Endothelial cell of umbilical vein (primary cell): ENCODE measurements around the gene ZBTB17. TPM values are rescaled to one million over a fixed set of nuclear protein-coding genes. Genes with fewer than 3 reads are reported as not detected.
A peak's percentile ranks its signal among the peaks of the same experiment; 100 is the strongest.

Experiments used
- BruUV-seq: library from RNA; stranded (reverse); fragments of 400-500 nt; replicated peaks from 2 replicates; lab custom pipeline; 2021; lab: Mats Ljungman, UMichigan
- CTCF ChIA-PET: fragments of 300-600, 350-600 bp; sonication (Branson Sonifier 250); formaldehyde crosslinking; loops from one replicate; lab custom pipeline; 2021; ENCODE audit warnings: antibody characterized with exemption, inconsistent platforms; lab: Charles Lee
- POLR2A ChIA-PET: fragments of 300-600, 350-600 bp; sonication (Branson Sonifier 250); formaldehyde crosslinking; loops from one replicate; lab custom pipeline; 2021; ENCODE audit warnings: antibody characterized with exemption, inconsistent platforms; lab: Charles Lee
- DNase-seq: peaks from one replicate; pipeline ENCODE4 v3.0.0-alpha.2; 2011; ENCODE audit warnings: low read depth, low spot score
- FAIRE-seq: peaks from 2 replicates; lab custom pipeline; 2011; peaks lifted over from hg19 to GRCh38; lab: Jason Lieb, UNC
- H2AFZ ChIP-seq: 2 replicates; pipeline ENCODE4 v1.6.0; 2012; ENCODE audit warnings: low read depth, low read length, control low read depth, inconsistent platforms
- H3K27ac ChIP-seq: 2 replicates; pipeline ENCODE4 v1.5.1; 2011; ENCODE audit warnings: low read depth, mild to moderate bottlenecking, control low read depth, low read length, moderate library complexity; ENCODE audit not compliant: insufficient read depth
- H3K27me3 ChIP-seq, 2 experiments: 2 replicates each; pipeline versions ENCODE4 v1.6.0 to v1.6.1; 2011; ENCODE audit warnings: low read length in 2 of 2, mixed read lengths in 1 of 2; ENCODE audit not compliant: control insufficient read depth in 2 of 2, insufficient read depth in 2 of 2
- H3K36me3 ChIP-seq, 2 experiments: 2 replicates in 1 of 2; 3 replicates in 1 of 2; pipeline ENCODE4 v1.5.1; 2011; ENCODE audit warnings: low read length in 2 of 2, mild to moderate bottlenecking in 1 of 2, moderate library complexity in 1 of 2; ENCODE audit not compliant: control insufficient read depth in 2 of 2, insufficient read depth in 2 of 2; ENCODE audit errors: extremely low read depth in 1 of 2
- H3K4me1 ChIP-seq: 3 replicates; pipeline ENCODE4 v1.5.1; 2011; ENCODE audit warnings: mild to moderate bottlenecking, low read length; ENCODE audit not compliant: control insufficient read depth, insufficient read depth; ENCODE audit errors: extremely low read depth
- H3K4me2 ChIP-seq: 2 replicates; pipeline ENCODE4 v1.6.1; 2011; ENCODE audit warnings: low read length, control low read depth, mixed read lengths; ENCODE audit not compliant: insufficient read depth
- H3K4me3 ChIP-seq, 3 experiments: fragments of 200-600 bp in 1 of 3; sonication (generic), shearing (Covaris generic) in 1 of 3; replicated peaks in 1 of 3; 2 replicates each; pipeline ENCODE4 v1.5.1; 2011 to 2016; ENCODE audit warnings: control low read depth in 3 of 3, low read length in 3 of 3, mild to moderate bottlenecking in 2 of 3, inconsistent platforms in 1 of 3, low read depth in 1 of 3, moderate library complexity in 1 of 3; ENCODE audit not compliant: insufficient read depth in 1 of 3
- H3K79me2 ChIP-seq: 2 replicates; pipeline ENCODE4 v1.6.0; 2012; ENCODE audit warnings: low read length, inconsistent platforms; ENCODE audit not compliant: control insufficient read depth, insufficient read depth
- H3K9ac ChIP-seq: replicated peaks from 2 replicates; pipeline ENCODE3; 2011; ENCODE audit warnings: low read length, control low read depth; ENCODE audit not compliant: insufficient read depth; ENCODE audit errors: extremely low read depth
- H3K9me1 ChIP-seq: replicated peaks from 3 replicates; pipeline ENCODE4 v1.6.0; 2011; ENCODE audit warnings: mild to moderate bottlenecking, low read length; ENCODE audit not compliant: control insufficient read depth, insufficient read depth; ENCODE audit errors: extremely low read depth
- H3K9me3 ChIP-seq: replicated peaks from 2 replicates; pipeline ENCODE4 v1.5.1; 2012; ENCODE audit warnings: low read length, inconsistent platforms; ENCODE audit not compliant: control insufficient read depth, insufficient read depth
- H4K20me1 ChIP-seq: replicated peaks from 2 replicates; pipeline ENCODE3; 2011; ENCODE audit warnings: mild to moderate bottlenecking, low read length; ENCODE audit not compliant: control insufficient read depth, insufficient read depth; ENCODE audit errors: extremely low read depth
- EZH2 ChIP-seq: IDR thresholded peaks from 2 replicates; pipeline ENCODE4 v1.6.1; 2012; ENCODE audit warnings: borderline replicate concordance, low read depth, mild to moderate bottlenecking, moderate library complexity, low read length, inconsistent platforms; ENCODE audit not compliant: severe bottlenecking
- FOS ChIP-seq: IDR thresholded peaks from 2 replicates; pipeline ENCODE4 v1.6.1; 2011; ENCODE audit warnings: mild to moderate bottlenecking, low read length, moderate library complexity, borderline replicate concordance; ENCODE audit not compliant: insufficient read depth
- GATA2 ChIP-seq: IDR thresholded peaks from 2 replicates; pipeline ENCODE4 v1.7.0; 2011; ENCODE audit warnings: low read depth, mild to moderate bottlenecking, moderate library complexity, mixed read lengths, low read length; ENCODE audit not compliant: insufficient read length, insufficient read depth
- JUN ChIP-seq: IDR thresholded peaks from 2 replicates; pipeline ENCODE4 v1.6.1; 2011; ENCODE audit warnings: borderline replicate concordance, low read depth; ENCODE audit not compliant: insufficient read length, insufficient read depth
- MYC ChIP-seq: IDR thresholded peaks from one replicate; pipeline ENCODE4 v1.6.1; 2011; ENCODE audit warnings: mild to moderate bottlenecking, low read depth, low read length
- POLR2A ChIP-seq: IDR thresholded peaks from 2 replicates; pipeline ENCODE4 v1.6.1; 2012; ENCODE audit warnings: low read depth, mild to moderate bottlenecking, control low read depth, low read length
- POLR2AphosphoS5 ChIP-seq: IDR thresholded peaks from 2 replicates; pipeline ENCODE4 v1.6.1; 2012; ENCODE audit warnings: low read depth, mild to moderate bottlenecking, control low read depth, low read length, moderate library complexity; ENCODE audit not compliant: insufficient read depth
- dilution Hi-C: fragments of 300-500 bp; cut with MboI; formaldehyde crosslinking; loops from one replicate; pipeline ENCODE4 v1.15.0; 2019; ENCODE audit warnings: low sequenced_read_pairs; ENCODE audit not compliant: extremely low pct_ligation_motif_present
- intact Hi-C: fragments of 100-400 bp; cut with micrococcal nuclease; formaldehyde crosslinking; loops from one replicate; pipeline ENCODE4 v1.10.0; 2022
- polyA plus RNA-seq, 4 experiments: library from polyadenylated mRNA; depleted of rRNA in 3 of 4; stranded (reverse) in 3 of 4; unstranded in 1 of 4; fragments of >200 nt; gene quantifications; 2 replicates each; pipeline versions ENCODE4 v1.2.1 to v1.2.3, GENCODE V29; 2011 to 2012; ENCODE audit warnings: missing spikeins in 1 of 4
- total RNA-seq: library from RNA; stranded (reverse); gene quantifications from 2 replicates; pipeline ENCODE4 v1.2.3, GENCODE V29; 2021
- TF ChIP-seq, protein P1 (sequence below): IDR thresholded peaks from 2 replicates; pipeline ENCODE4 v1.6.1; 2011; ENCODE audit not compliant: insufficient read depth, insufficient read length
- TF ChIP-seq, protein P2 (sequence below), 2 donors: IDR thresholded peaks; 1 replicate in 1 of 2; 2 replicates in 1 of 2; pipeline ENCODE4 v1.5.1; 2011; ENCODE audit warnings: low read length in 2 of 2, mild to moderate bottlenecking in 2 of 2, moderate library complexity in 2 of 2, control low read depth in 1 of 2, inconsistent platforms in 1 of 2, low read depth in 1 of 2; ENCODE audit not compliant: insufficient read depth in 1 of 2; ENCODE audit errors: extremely low read depth in 1 of 2

Gene ZBTB17
- total and polyA plus RNA-seq, 2 donors (not counting 3 experiments of a cell fraction or from before 2014, with no cell fraction given), result 43.9 to 72.7 TPM

DNA sequence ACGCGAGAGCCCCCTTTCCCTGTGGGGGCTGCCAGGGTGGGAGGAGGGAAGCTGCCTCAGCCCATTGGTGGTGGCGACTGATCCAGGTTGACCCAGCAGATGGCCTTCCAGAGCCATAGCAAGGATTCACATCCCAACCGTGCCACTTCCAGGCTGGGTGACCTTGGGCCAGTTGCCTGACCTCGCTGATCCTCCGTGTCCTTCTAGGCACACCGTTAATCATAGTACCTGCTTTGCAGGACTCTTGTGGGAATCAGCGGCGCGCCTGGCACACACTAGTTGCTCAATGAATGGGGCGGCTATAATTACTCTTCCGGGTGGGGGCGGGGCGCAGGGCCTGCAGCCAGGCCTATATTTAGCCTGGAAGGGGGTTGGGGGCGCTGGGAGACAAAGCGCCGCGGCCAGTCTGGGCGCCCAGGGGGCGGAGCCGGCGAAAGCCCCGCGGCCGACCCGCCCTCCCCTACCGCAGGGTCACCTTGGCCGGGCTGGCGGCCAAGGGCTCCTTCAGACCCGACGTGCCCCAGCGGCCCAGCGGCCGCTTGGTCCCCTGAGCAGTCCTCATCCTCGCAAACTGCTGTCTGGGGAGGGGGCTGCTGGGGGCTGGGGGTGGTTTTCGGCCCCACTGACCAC lies 36.8 kb upstream of the ZBTB17 start:
- Histone ChIP-seq H3K4me1 (peaks cover 4% of the 10 kb centered on the region), H3K9me1 (no peaks in the 10 kb centered on the region), H3K9ac (no peak overlapping the region), H2AFZ (peak overlapping the region; percentile 50), H3K4me3 (peak overlapping the region in 1 of 3 experiments; percentile 27), H3K36me3 (no peaks in the 10 kb centered on the region), H4K20me1 (no peaks in the 10 kb centered on the region), H3K27me3 (no peaks in the 10 kb centered on the region), H3K9me3 (no peaks in the 10 kb centered on the region), H3K79me2 (no peaks in the 10 kb centered on the region), H3K27ac (no peak overlapping the region), H3K4me2 (no peak overlapping the region)
- intact Hi-C loops, result no loop called here
- peak; percentile 46 for DNase-seq
- ChIA-PET CTCF (interaction anchor here (0.8 kb wide), 1 partner anchor 61 kb away, joined by 4 read pairs; the partner anchor contains the start of gene FAM131C), POLR2A (no interaction called here)
- TF ChIP-seq, protein P1, sequence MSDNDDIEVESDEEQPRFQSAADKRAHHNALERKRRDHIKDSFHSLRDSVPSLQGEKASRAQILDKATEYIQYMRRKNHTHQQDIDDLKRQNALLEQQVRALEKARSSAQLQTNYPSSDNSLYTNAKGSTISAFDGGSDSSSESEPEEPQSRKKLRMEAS, result no peak
- TF ChIP-seq GATA2, result no peak
- no peak for TF ChIP-seq JUN
- TF ChIP-seq POLR2AphosphoS5, result no peak
- no peak for TF ChIP-seq EZH2
- TF ChIP-seq MYC, result no peak
- no peak for TF ChIP-seq FOS
- TF ChIP-seq, protein P2, sequence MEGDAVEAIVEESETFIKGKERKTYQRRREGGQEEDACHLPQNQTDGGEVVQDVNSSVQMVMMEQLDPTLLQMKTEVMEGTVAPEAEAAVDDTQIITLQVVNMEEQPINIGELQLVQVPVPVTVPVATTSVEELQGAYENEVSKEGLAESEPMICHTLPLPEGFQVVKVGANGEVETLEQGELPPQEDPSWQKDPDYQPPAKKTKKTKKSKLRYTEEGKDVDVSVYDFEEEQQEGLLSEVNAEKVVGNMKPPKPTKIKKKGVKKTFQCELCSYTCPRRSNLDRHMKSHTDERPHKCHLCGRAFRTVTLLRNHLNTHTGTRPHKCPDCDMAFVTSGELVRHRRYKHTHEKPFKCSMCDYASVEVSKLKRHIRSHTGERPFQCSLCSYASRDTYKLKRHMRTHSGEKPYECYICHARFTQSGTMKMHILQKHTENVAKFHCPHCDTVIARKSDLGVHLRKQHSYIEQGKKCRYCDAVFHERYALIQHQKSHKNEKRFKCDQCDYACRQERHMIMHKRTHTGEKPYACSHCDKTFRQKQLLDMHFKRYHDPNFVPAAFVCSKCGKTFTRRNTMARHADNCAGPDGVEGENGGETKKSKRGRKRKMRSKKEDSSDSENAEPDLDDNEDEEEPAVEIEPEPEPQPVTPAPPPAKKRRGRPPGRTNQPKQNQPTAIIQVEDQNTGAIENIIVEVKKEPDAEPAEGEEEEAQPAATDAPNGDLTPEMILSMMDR (IDR thresholded peaks at IDR 0.05; ENCODE audit: extremely low read depth in 1 of 2, insufficient read depth in 1 of 2, low read depth in 1 of 2, low read length in 2 of 2), result no peak
- TF ChIP-seq POLR2A, result no peak
- dilution Hi-C loops, result no loop called here
- FAIRE-seq, result peak; percentile 64
- BruUV-seq, result no TSS peak
